ENCODE results near the gene LRP2.

DNA sequence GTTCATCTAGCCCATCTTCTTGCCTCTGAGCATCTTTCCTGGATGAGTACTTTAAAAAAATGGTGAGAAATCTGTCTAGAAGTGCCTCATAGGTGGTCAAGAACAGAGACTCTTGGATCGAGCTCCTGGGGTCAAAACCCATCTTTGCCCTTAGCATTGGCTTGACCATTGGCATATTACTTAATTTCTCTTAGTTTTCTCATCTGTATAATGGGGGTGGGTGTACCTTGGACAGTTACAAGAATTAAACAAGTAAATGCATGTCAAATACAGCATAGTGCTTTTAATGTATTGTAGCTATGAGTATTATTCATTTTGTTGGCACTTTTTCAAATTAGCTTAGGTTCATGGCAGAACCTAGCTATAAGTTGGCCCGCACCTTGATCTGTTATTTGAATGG is 256.2 kb downstream of the LRP2 start:
- TF ChIP-seq, protein P1, sequence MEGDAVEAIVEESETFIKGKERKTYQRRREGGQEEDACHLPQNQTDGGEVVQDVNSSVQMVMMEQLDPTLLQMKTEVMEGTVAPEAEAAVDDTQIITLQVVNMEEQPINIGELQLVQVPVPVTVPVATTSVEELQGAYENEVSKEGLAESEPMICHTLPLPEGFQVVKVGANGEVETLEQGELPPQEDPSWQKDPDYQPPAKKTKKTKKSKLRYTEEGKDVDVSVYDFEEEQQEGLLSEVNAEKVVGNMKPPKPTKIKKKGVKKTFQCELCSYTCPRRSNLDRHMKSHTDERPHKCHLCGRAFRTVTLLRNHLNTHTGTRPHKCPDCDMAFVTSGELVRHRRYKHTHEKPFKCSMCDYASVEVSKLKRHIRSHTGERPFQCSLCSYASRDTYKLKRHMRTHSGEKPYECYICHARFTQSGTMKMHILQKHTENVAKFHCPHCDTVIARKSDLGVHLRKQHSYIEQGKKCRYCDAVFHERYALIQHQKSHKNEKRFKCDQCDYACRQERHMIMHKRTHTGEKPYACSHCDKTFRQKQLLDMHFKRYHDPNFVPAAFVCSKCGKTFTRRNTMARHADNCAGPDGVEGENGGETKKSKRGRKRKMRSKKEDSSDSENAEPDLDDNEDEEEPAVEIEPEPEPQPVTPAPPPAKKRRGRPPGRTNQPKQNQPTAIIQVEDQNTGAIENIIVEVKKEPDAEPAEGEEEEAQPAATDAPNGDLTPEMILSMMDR (IDR thresholded peaks at IDR 0.05; ENCODE audit: insufficient read depth, low read depth, low read length), result no peak
- no peak for TF ChIP-seq EZH2 (IDR thresholded peaks at IDR 0.05; ENCODE audit: insufficient read depth, low read length)

Data from astrocyte (in vitro differentiated cells and primary cell).